ENCODE results near the gene DPYSL3.

DNA sequence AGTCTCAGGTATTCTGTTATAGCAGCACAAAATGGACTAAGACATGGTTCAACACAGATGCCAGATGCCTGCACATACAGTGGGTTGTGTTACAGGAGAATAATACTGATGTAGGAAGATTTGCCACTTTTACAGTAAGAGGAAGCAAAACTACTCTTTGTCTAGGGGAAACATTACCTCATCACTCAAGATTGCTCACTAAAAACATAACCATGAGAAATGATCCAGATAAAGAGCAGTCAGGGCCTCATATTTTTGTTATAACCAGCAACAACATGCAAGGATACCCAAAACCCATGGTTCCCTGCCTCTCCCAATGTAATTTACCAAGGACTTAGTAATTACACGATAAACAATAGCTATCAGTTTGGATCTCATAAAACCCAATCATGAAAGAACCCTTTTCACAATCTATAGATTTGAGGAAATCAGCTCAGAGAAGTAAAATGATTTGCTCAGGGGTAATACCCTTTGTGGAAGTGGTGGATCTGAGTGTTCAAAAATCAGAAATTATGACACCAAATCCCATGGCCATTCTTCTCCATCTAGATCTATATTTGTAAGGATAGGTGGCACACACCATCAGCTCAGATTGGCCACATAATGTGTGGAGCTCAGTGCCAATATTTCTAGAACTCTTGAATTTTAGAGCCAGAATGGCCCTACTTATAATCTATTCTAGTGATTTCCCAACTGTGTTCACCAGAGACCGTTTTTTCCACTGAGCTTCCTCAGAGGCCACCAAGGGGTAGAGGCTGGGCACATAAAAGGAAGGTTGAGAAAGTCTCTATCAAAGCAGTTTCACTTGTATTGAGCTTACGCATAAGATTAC is 27.8 kb downstream of the DPYSL3 start:
- no peak for TF ChIP-seq SUZ12 (IDR thresholded peaks at IDR 0.05)
- no peak for TF ChIP-seq NFRKB (IDR thresholded peaks at IDR 0.05)
- no peak for TF ChIP-seq TARDBP (IDR thresholded peaks at IDR 0.05)
- no peak for TF ChIP-seq SP1 (IDR thresholded peaks at IDR 0.05)
- TF ChIP-seq PKNOX1 (IDR thresholded peaks at IDR 0.05): no peak
- TF ChIP-seq L3MBTL2 (conservative IDR thresholded peaks at IDR 0.05): no peak
- no peak for TF ChIP-seq BHLHE40 (IDR thresholded peaks at IDR 0.05; ENCODE audit: borderline replicate concordance)
- TF ChIP-seq FOXM1 (IDR thresholded peaks at IDR 0.05; ENCODE audit: borderline replicate concordance): no peak
- TF ChIP-seq CTBP1 (IDR thresholded peaks at IDR 0.05; ENCODE audit: borderline replicate concordance): no peak
